Measurements from ENCODE around the gene RNPS1. TPM values are rescaled to one million over a fixed set of nuclear protein-coding genes. Genes with fewer than 3 reads are reported as not detected.

The RNPS1 gene, protein sequence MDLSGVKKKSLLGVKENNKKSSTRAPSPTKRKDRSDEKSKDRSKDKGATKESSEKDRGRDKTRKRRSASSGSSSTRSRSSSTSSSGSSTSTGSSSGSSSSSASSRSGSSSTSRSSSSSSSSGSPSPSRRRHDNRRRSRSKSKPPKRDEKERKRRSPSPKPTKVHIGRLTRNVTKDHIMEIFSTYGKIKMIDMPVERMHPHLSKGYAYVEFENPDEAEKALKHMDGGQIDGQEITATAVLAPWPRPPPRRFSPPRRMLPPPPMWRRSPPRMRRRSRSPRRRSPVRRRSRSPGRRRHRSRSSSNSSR
- total RNA-seq, result 100 to 1,000 TPM; 101 to 127 (median 114) TPM

- H3K27me3 ChIP-seq, result no peaks in the 10 kb centered on the region
- peak within 1 kb of the TSS; percentile 67 to 94 (median 76) for H3K4me3 ChIP-seq
- H3K36me3 ChIP-seq, result peaks cover 0 to 15% (median 0%) of the 10 kb centered on the region in 3 donors
- H3K27ac ChIP-seq, result peak within 1 kb of the TSS; percentile 89 to 97 (median 96)
- no peaks in the 10 kb centered on the region for H3K9me3 ChIP-seq
- DNase-seq (ENCODE audit: low spot score in 2 of 2), result peak; percentile 92 to 93
- TF ChIP-seq EP300 (IDR thresholded peaks at IDR 0.05) (peak; percentile 91 to 100), POLR2A (IDR thresholded peaks at IDR 0.05) (peak; percentile 98 to 99)
- TF ChIP-seq, protein P1, sequence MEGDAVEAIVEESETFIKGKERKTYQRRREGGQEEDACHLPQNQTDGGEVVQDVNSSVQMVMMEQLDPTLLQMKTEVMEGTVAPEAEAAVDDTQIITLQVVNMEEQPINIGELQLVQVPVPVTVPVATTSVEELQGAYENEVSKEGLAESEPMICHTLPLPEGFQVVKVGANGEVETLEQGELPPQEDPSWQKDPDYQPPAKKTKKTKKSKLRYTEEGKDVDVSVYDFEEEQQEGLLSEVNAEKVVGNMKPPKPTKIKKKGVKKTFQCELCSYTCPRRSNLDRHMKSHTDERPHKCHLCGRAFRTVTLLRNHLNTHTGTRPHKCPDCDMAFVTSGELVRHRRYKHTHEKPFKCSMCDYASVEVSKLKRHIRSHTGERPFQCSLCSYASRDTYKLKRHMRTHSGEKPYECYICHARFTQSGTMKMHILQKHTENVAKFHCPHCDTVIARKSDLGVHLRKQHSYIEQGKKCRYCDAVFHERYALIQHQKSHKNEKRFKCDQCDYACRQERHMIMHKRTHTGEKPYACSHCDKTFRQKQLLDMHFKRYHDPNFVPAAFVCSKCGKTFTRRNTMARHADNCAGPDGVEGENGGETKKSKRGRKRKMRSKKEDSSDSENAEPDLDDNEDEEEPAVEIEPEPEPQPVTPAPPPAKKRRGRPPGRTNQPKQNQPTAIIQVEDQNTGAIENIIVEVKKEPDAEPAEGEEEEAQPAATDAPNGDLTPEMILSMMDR (IDR thresholded peaks at IDR 0.05), result peak in 2 of 5 experiments; percentile 43 to 80
- H3K4me1 ChIP-seq, result peaks cover 0 to 59% (median 17%) of the 10 kb centered on the region in 4 donors
- 0 to 1% methylated on average over 22 to 46 of the region's 88 CpGs for WGBS, 2 donors
Measured at GRCh38 chr16:2267913-2268666, at the start of gene RNPS1. RNPS1 (minus strand) TSS chr16:2268126; CDS start chr16:2264643, 3,483 bp downstream.

DNA sequence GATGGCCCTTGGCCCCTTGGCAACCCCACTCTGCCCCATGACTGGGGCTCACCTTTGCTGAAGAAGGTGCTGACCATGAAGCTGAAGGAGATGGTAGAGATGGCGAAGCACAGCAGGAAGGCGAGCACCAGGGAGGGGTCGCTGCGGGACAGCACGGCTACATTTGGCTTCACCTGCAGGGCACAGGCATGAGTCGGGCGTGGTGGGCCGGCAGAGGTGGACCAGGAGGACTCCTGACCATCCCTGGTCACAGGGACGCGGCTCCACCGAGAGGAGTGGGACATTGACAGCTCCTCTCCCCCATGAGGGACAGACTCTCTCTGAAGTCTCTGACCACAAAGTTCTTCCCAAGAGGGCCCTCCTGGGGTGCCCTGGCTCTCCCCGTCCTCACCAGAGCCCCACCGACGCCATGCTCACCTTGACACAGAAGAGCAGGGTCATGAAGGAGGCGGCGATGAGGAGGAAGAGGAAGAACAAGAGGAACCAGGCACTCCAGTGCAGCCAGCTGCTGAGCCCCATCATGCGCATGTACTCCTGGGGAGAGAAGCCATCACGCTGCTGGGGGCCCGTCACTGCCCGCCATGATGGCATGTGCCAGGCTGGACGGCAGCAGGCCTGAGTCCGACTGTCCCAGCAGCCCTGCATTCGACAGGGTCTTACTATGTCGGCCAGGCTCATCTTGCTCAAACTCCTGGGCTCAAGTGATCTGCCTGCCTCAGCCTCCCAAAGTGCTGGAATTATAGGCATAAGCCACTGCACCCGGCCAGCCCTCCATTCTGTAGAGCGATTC, 49.5 kb upstream of the RNPS1 start:
- no peaks in the 10 kb centered on the region for H3K9me3 ChIP-seq
- H3K4me3 ChIP-seq, result no peak overlapping the region
- no peaks in the 10 kb centered on the region for H3K4me1 ChIP-seq
- DNase-seq (ENCODE audit: low spot score in 2 of 2), result no peak
- peaks cover 0 to 71% (median 0%) of the 10 kb centered on the region in 3 donors for H3K36me3 ChIP-seq
- TF ChIP-seq EP300 (IDR thresholded peaks at IDR 0.05), result no peak
- no peak for TF ChIP-seq POLR2A (IDR thresholded peaks at IDR 0.05)
- TF ChIP-seq, protein P1 (IDR thresholded peaks at IDR 0.05), result no peak
- no peaks in the 10 kb centered on the region for H3K27me3 ChIP-seq
- no peak overlapping the region for H3K27ac ChIP-seq
- 92 to 93% methylated on average over 24 to 26 of the region's 26 CpGs for WGBS, 2 donors

DNA sequence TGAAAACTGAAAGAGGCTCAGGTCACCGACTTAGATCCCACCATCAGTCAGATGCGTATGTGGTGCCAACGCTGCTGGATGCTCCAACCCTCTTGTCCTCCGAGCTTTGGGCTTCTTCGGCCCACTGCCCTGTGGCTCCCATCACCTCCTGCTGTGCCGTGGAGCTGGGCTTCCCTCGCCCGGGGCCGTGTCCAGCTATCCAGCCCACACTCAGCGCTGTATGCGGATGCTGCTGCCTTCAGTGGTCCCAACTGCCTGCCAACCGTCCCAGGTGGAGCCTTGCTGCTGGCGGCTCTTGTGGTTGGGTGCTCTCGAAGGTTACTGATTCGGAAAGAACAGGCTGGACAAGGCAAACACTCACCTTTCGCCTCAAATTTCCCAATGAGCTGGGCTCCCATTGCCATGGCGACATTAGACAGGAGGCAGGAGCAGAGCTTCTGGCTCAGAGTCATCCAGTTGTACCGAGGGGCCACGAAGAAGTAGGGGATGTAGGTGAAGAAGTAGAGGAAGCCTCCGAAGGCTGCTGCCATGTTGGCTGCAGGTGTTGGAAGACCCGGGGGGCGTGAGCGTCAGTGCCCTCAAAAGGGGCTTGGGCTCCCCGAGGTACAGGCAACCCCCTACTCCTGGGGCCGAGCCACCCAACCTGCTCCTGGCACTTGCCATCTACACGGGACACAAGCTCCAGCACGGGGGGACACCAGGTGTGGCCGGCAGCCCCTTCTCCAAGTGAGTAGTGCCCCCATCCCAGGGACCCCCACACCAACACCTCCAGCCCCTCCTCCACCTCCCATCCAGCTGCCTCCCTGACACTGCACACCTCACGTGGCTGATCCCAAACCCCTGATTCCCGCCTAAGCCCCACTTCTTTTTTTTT, 40.4 kb upstream of the RNPS1 start:
- WGBS, 2 donors, result 90 to 92% methylated on average over 30 of the region's 30 CpGs
- no peaks in the 10 kb centered on the region for H3K4me1 ChIP-seq

DNA sequence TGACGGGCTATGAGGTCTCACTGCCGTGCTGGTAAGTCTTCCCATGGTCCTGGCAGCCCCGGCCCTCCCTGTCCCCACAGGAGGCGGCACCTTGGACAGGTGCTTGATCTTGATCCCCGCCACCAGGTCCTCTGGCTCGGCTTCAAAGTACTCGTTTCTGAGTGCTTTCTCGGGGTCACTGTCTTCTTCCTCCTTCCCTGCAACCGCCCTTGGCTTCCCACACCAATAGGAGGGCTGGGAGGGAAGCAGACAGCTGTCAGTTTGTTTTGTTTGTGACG, 31.9 kb upstream of the RNPS1 start:
- TF ChIP-seq, protein P1 (IDR thresholded peaks at IDR 0.05), result no peak
- TF ChIP-seq POLR2A (IDR thresholded peaks at IDR 0.05), result no peak
- no peak for TF ChIP-seq EP300 (IDR thresholded peaks at IDR 0.05)

More for the DNA sequence above, 40.4 kb upstream of the RNPS1 start:
- Histone ChIP-seq H3K27ac (no peak overlapping the region), H3K9me3 (no peaks in the 10 kb centered on the region), H3K4me3 (no peak overlapping the region), H3K36me3 (peaks cover 0 to 73% (median 0%) of the 10 kb centered on the region in 3 donors), H3K27me3 (no peaks in the 10 kb centered on the region)
- TF ChIP-seq, protein P1 (IDR thresholded peaks at IDR 0.05), result no peak
- TF ChIP-seq POLR2A (IDR thresholded peaks at IDR 0.05), result no peak
- TF ChIP-seq EP300 (IDR thresholded peaks at IDR 0.05), result no peak
- DNase-seq (ENCODE audit: low spot score in 2 of 2), result no peak

More for the DNA sequence above, 31.9 kb upstream of the RNPS1 start:
- Histone ChIP-seq H3K27me3 (no peaks in the 10 kb centered on the region), H3K4me3 (no peak overlapping the region), H3K36me3 (peaks cover 0 to 79% (median 0%) of the 10 kb centered on the region in 3 donors), H3K27ac (no peak overlapping the region), H3K9me3 (no peaks in the 10 kb centered on the region), H3K4me1 (peaks cover 0 to 4% (median 0%) of the 10 kb centered on the region in 4 donors)
- WGBS, 2 donors, result 56 to 63% methylated on average over 10 of the region's 10 CpGs
- DNase-seq (ENCODE audit: low spot score in 2 of 2), result no peak
